ENCODE data around the gene GSTT2B.
"Not testable (repeated sequence)": the region's sequence is repeated elsewhere in the genome, so short reads cannot be mapped to it uniquely, and the experiment has no call there.

- not testable (repeated sequence) for TF ChIP-seq CTCF, EZH2, EZH2phosphoT487 (IDR thresholded peaks at IDR 0.05)
These were observed 18.7 kb upstream of the GSTT2B start, which contains the start of gene GSTT2 for GRCh38 chr22:23979557-23980240.
